Measurements from ENCODE around the gene CZIB.

DNA sequence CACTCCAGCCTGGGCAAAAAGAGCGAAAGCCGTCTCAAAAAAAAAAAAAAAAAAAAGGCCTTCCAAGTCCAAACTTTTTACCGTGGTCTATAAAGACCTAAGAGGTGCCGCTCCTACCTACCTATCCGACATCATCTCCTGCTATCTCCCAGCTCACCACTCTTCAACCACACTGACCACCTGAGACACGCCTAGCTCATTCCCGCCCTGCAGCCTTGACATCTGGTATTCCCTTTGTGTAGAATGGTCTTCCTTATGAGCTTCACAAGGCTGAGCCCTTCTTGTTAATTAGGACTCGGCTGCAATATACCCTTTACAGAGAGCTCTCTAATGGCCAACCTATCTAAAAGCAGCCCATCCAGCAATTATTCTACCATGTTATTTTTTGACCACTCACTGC is 17.2 kb upstream of the CZIB start:
- TF ChIP-seq, protein P1, sequence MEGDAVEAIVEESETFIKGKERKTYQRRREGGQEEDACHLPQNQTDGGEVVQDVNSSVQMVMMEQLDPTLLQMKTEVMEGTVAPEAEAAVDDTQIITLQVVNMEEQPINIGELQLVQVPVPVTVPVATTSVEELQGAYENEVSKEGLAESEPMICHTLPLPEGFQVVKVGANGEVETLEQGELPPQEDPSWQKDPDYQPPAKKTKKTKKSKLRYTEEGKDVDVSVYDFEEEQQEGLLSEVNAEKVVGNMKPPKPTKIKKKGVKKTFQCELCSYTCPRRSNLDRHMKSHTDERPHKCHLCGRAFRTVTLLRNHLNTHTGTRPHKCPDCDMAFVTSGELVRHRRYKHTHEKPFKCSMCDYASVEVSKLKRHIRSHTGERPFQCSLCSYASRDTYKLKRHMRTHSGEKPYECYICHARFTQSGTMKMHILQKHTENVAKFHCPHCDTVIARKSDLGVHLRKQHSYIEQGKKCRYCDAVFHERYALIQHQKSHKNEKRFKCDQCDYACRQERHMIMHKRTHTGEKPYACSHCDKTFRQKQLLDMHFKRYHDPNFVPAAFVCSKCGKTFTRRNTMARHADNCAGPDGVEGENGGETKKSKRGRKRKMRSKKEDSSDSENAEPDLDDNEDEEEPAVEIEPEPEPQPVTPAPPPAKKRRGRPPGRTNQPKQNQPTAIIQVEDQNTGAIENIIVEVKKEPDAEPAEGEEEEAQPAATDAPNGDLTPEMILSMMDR (IDR thresholded peaks at IDR 0.05; ENCODE audit: low read depth, low read length): no peak
- no peak for TF ChIP-seq EZH2phosphoT487 (IDR thresholded peaks at IDR 0.05; ENCODE audit: low read depth)
